NCI-H345 treated with DMSO at 0.1 percent for 48 hours (cell line): ENCODE measurements around the gene AMBRA1.

Experiments
- DNase-seq: peaks from one replicate; lab custom pipeline; 2025; ENCODE audit not compliant: unreplicated experiment; lab: John Stamatoyannopoulos, UW

The AMBRA1 gene

GRCh38 chr11:46508360-46508759, 85.5 kb downstream of the AMBRA1 start:
- DNase-seq = no peak

- no peak for DNase-seq
Measured at GRCh38 chr11:46506483-46506791, 87.4 kb downstream of the AMBRA1 start.

- no peak for DNase-seq
Measured at GRCh38 chr11:46505741-46506482, 87.9 kb downstream of the AMBRA1 start.

- no peak for DNase-seq
Measured at GRCh38 chr11:46504817-46505613, 88.8 kb downstream of the AMBRA1 start.

GRCh38 chr11:46499821-46500220, 94.0 kb downstream of the AMBRA1 start:
- no peak for DNase-seq

- no peak for DNase-seq
Measured at GRCh38 chr11:46498968-46499367, 94.9 kb downstream of the AMBRA1 start.

- DNase-seq = no peak
Measured at GRCh38 chr11:46498179-46498578, 95.6 kb downstream of the AMBRA1 start.

GRCh38 chr11:46497498-46497897, 96.3 kb downstream of the AMBRA1 start:
- no peak for DNase-seq

GRCh38 chr11:46493791-46494190, 100.0 kb downstream of the AMBRA1 start:
- DNase-seq = no peak

- no peak for DNase-seq
Measured at GRCh38 chr11:46492532-46492931, 101.3 kb downstream of the AMBRA1 start.

GRCh38 chr11:46491661-46492330, 102.0 kb downstream of the AMBRA1 start:
- no peak for DNase-seq

GRCh38 chr11:46490666-46491065, 103.2 kb downstream of the AMBRA1 start:
- DNase-seq = no peak

- DNase-seq = peak; percentile 39
Measured at GRCh38 chr11:46489656-46490560, 103.9 kb downstream of the AMBRA1 start.

- no peak for DNase-seq
Measured at GRCh38 chr11:46485856-46486443, 107.9 kb downstream of the AMBRA1 start.

GRCh38 chr11:46484101-46484500, 109.7 kb downstream of the AMBRA1 start:
- DNase-seq = no peak

GRCh38 chr11:46480909-46481308, 112.9 kb downstream of the AMBRA1 start:
- no peak for DNase-seq

- DNase-seq = no peak
Measured at GRCh38 chr11:46480166-46480726, 113.6 kb downstream of the AMBRA1 start.

- no peak for DNase-seq
Measured at GRCh38 chr11:46479601-46480000, 114.2 kb downstream of the AMBRA1 start.

- DNase-seq = no peak
Measured at GRCh38 chr11:46478196-46478595, 115.6 kb downstream of the AMBRA1 start.

GRCh38 chr11:46477136-46477535, 116.7 kb downstream of the AMBRA1 start:
- DNase-seq = no peak
